CD4-positive, alpha-beta T cell treated with Interleukin-10 for 1 hour (primary cell): ENCODE data around the gene NT5DC4.
A peak's percentile ranks its signal among the peaks of the same experiment; 100 is the strongest.

ENCODE experiments used
- DNase-seq: peaks from one replicate; pipeline ENCODE4 v3.0.0-alpha.2; 2020

NT5DC4 gene

DNA sequence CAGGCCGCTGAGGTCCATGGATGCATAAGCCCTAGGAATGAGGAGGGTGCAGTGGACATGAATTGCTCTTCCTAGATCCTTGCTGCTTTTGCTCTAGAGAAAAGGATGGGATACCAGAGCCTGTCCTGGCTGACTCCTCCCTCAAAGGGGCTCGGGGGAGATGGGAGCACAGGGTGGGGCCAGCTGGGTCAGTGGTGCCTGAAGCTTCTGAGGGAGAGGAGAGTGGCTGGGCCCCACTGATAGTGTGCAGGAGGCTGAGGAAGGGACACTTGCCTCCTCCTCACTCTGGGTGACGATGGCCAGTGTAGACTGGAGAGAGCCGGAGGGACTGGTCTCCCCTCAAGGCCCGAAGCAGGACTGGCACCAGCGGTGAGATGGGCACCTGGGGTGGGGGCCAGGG lies at the start of gene NT5DC4:
Gene NT5DC4, plus strand, starts transcription at position 236 of the 400 bp plus-strand sequence. Its CDS starts 60 bp downstream, at position 296.
- no peak for DNase-seq

DNA sequence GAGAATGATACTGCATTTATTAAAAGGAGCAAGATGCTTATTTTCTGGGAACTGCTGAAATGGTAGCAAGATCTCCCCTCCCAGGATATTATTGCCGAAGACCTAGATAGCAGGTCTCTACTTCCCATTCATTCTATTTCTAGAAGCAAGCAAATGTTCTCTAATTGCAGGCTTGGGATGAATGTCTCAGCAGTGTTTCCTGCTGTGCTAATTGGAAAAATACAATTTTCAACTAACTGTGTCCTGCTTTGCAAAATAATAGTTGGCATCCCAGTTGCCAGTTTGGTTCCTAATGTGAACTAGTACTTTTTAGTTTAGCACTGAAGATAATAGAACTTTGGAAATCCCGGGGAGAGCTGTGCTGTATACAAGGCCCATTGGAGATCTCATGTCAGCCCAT lies 49.0 kb upstream of the NT5DC4 start:
- no peak for DNase-seq

GRCh38 chr2:112673008-112673407 lies 47.8 kb upstream of the NT5DC4 start:
- no peak for DNase-seq

GRCh38 chr2:112674229-112674628 lies 46.6 kb upstream of the NT5DC4 start:
- DNase-seq, result peak; percentile 33

- no peak for DNase-seq
Measured at GRCh38 chr2:112679484-112679883, 41.3 kb upstream of the NT5DC4 start.

DNA sequence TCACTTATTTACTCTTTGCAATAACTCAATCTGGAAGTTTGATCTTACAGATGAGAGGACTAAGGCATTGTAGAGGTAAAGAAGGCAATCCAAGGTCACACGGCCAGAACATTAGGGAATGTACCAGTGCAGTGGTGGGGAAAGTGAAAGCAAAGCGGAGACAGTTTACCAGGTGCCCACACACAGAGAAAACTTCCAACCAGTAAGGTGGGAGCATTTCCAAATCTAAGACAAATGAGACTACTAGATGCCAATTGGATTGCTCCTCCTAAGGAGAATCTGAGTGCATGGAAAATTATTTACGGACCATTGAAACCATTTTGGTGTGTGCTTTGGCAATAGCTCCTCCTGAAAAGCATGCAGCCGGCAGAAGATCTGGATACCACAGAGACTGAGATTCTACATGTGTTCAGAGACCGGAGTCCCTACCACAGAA lies 40.1 kb upstream of the NT5DC4 start:
- no peak for DNase-seq

DNA sequence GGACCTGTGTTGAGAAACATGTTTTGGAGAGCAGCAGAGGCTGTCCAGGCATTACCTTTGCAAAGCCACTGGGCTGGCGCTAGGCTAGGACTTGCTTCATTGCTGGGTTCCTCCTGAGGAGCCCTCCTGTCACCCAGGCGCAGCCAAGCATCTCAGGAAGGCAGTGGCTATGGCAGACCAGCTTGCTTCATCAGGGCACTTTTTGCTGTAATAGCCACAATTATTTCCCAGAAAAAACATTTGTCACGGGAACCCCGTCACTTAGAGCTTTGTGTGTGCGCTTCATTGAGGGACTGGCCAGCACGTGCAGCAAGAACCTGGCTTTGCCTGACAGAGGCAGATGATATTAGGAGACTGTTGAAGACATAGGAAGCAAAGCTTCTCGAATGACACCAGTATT lies 38.7 kb upstream of the NT5DC4 start:
- no peak for DNase-seq

- no peak for DNase-seq
Measured at GRCh38 chr2:112683550-112684414, 37.0 kb upstream of the NT5DC4 start.

- DNase-seq, result no peak
Measured at GRCh38 chr2:112684415-112684775, 36.4 kb upstream of the NT5DC4 start.

DNA sequence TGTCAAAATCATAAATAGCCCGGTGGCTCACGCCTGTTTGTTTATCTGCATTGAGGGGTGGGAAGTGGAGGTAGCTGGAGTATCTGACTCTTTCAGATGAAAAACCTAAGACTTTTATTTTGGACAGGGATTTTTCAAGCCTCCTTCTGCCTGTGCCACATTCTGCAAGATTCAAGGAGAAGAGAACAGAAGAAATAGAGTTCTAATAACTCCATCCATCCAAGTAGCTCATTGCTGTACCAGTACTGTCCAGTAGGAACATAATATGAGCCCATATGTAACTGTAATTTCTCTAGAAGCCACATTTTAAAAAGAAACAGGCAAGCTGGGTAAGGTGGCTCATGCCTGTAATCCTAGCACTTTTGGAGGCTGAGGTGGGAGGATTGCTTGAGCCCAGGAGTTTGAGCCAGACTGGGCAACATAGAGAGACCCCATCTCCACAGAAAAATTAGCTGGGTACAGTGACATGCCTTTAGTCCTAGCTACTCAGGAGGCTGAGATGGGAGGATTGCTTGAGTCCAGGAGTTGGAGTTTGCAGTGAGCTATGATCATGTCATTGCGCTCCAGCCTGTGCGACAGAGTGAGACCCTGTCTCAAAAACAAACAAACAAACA lies 35.4 kb upstream of the NT5DC4 start:
- DNase-seq, result no peak

- DNase-seq, result no peak
Measured at GRCh38 chr2:112686348-112687217, 34.2 kb upstream of the NT5DC4 start.

DNA sequence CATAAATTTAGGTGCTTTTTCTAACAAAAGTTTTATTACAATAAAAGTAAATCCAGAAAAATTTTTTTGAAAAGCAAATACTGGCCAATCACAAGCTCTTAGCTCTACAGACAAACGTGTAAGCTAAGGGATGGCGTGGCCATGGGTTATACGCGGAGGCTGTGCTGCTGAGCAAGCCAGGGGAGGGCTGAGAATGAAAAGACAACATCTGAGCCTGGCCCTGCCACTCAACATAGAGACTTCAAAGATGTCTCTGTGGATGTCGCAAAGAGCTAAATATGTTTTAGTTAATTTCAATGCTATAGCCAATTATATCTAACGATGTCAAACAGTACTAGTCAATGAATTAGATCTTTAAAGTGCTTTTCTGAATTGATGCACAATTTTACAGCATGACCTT lies 33.3 kb upstream of the NT5DC4 start:
- DNase-seq, result no peak

- DNase-seq, result no peak
Measured at GRCh38 chr2:112688086-112688880, 32.5 kb upstream of the NT5DC4 start.

DNA sequence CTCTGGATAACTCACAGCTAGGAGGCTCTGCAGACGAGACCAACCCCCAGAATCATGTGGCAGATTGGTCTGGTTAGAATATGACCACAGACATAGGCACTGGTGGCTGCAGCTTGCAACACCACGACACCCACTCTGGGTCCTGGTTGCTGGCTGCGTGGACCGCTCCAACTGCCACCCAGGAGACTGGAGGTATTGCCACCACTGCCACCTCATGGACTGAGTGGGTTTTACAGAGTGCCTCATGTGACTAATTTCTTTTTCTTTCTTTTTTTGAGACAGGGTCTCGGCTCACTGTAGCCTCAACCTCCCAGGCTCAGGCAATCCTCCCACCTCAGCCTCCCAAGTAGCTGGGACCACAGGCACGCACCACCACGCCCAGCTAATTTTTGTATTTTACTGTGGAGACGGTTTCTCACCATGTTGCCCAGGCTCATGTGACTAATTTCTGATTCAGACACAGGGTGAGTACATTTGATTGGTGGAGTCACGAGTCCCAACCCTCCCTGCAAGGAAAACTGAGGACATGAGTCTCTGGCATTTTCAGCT lies 29.9 kb upstream of the NT5DC4 start:
- DNase-seq, result peak; percentile 77

GRCh38 chr2:112691881-112692281 lies 28.9 kb upstream of the NT5DC4 start:
- no peak for DNase-seq

DNA sequence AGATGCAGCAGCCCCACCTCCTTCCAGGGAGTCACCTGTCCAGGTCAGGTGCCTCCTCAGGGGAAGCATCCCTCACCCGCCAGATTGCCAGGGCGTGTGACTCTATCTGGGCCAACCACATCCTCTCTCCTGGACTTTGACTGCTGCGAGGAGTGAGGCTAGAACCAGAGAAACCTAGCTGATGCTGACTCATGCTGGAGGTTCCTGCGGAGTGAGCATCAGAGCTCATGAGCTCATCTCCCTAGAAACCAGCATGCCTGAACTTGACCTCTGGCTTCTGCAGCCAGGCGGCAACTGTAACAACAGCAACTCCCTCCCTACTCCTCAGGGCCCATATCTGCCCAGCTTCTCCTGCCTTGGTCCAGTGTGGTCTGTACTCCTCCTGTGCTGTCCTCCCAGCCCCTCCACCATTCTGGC lies 28.3 kb upstream of the NT5DC4 start:
- peak; percentile 64 for DNase-seq

- no peak for DNase-seq
Measured at GRCh38 chr2:112692918-112693317, 27.9 kb upstream of the NT5DC4 start.

DNA sequence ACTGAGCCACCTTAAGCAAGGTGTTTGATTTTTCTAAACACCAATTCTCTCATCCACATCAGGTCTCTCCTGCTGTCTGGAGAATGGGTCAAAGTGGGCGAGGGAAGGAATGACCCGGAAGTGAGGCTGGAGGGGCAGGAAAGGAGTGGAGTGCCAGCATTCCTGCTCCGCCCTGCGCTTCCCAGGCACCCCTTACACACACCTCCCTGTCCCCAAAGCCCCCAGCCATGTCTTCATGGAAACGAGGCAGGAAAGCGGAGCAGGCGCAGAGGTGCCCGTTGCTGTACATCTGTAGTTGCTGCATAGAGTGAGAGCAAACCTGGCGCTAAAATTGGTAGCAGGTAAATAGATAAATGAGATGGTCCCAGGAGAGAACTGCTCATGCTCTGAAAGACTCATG lies 27.2 kb upstream of the NT5DC4 start:
- no peak for DNase-seq

- DNase-seq, result no peak
Measured at GRCh38 chr2:112694182-112694581, 26.6 kb upstream of the NT5DC4 start.

GRCh38 chr2:112698834-112699515 lies 21.8 kb upstream of the NT5DC4 start:
- no peak for DNase-seq

- DNase-seq, result no peak
Measured at GRCh38 chr2:112699984-112700667, 20.7 kb upstream of the NT5DC4 start.
